GM13977 (cell line): ENCODE results near the gene C9orf78.
A peak's percentile ranks its signal among the peaks of the same experiment; 100 is the strongest.

Experiments
- DNase-seq: peaks from one replicate; pipeline ENCODE4 v3.0.0; 2012; ENCODE audit warnings: low spot score
- in situ Hi-C: fragments of 300-500 bp; cut with MboI; formaldehyde crosslinking; loops from one replicate; pipeline ENCODE4 v1.12.0; 2022; ENCODE audit warnings: low sequenced_read_pairs, low pct_unique_long_range_greater_than_20kb, mixed read lengths, inconsistent platforms; ENCODE audit not compliant: unreplicated experiment
- TF ChIP-seq, protein P1 (sequence below): IDR thresholded peaks from 2 replicates; pipeline ENCODE4 v1.5.1; 2012; ENCODE audit warnings: mild to moderate bottlenecking, control low read depth; ENCODE audit not compliant: insufficient read depth; ENCODE audit errors: extremely low read depth, missing control alignments

C9orf78 gene

DNA sequence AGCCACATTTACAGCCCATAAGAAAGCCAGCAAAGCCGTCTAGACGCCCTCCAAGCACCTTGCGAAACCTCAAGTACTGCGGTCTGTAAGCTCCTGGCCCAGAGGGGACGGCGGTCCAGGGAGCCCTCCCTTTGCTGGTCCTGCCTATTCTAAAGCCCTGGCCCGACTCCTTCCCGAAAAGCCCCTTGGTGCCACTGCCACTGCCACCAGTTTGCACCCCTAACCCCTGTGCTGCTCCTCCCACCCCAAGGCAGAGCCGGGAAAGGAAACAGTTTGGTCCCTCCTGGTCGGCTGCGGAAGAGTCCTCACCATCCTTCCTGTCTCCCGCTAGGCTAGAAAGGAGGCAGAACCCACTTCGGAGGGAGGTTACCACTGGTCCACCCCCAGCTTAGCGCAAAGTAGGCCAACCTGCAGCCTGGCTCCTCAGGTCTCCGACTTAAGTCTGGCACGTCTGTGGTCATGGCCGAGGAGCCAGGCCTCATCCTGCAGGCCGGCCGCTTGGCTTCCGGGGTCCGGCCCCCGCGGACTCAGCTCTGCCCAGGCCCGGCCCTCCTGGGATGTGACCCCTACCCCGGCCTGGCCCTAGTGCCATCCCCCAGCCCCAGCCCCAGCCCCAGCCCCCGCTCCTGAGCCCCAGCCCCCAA, 12.1 kb downstream of the C9orf78 start:
- DNase-seq = peak; percentile 47
- in situ Hi-C loops = no loop called here
- TF ChIP-seq, protein P1, sequence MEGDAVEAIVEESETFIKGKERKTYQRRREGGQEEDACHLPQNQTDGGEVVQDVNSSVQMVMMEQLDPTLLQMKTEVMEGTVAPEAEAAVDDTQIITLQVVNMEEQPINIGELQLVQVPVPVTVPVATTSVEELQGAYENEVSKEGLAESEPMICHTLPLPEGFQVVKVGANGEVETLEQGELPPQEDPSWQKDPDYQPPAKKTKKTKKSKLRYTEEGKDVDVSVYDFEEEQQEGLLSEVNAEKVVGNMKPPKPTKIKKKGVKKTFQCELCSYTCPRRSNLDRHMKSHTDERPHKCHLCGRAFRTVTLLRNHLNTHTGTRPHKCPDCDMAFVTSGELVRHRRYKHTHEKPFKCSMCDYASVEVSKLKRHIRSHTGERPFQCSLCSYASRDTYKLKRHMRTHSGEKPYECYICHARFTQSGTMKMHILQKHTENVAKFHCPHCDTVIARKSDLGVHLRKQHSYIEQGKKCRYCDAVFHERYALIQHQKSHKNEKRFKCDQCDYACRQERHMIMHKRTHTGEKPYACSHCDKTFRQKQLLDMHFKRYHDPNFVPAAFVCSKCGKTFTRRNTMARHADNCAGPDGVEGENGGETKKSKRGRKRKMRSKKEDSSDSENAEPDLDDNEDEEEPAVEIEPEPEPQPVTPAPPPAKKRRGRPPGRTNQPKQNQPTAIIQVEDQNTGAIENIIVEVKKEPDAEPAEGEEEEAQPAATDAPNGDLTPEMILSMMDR = no peak

DNA sequence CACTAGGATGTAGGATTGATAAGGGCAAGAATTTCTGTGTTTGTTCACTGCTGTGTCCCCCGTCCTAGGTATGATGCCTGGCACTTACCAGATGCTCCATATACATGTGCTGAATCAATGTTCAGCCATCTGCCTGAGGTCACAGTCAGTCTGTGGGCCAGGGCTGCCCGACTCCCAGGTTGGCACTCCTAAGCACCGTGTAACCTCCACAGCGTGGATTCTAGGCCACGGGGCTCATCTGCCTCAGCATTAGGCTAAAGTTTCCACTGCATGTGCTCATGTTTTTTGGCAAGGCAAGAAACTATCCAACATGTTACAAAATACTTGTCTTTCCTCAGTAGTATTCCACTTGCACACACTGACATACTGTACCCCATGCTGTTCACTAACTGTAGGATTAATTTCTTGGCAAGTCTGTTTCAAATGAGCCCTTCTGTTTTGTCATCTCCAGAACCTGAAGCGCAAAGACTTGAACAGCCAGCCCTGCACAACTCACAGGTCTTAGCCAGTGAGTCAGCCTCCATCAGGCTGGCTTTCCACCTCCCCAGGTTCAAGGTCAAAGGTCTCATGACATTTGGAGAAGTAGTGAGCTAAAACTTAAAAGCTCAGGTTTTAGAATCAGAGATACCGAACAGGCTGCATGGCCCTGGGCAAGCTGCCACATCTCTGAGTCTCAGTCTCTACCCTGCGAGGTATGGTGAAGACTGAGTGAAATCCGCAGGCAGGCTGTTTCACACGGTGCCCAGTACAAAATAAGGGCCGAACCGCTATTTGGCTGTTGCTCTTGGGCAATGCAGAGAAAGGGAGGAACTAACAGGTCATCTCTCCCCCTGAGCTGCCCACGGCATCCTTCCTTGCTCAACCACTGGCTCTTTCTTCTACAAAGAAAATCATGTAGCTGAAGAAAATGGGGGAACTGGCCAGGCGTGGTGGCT, 18.3 kb downstream of the C9orf78 start:
- DNase-seq = no peak
- in situ Hi-C loops = no loop called here
- TF ChIP-seq, protein P1 = no peak

DNA sequence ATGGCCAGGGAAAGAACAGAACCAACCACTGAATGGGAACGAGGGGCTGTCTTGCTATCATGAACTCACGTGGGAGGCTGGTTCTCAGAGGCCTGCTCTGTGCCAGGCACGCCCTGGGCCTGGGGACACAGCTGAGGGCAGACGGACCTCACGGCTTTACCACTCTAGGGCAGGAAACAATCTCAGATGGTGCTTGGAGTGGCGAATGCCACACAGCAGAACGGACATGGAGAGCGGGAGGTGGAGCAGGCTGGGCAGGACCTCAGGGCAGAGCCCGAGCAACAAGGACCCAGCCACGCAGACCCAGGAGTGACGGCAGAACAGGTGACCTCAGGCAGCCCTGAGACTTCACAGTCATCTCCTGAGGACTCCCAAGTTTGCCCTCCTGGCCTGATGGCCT, 19.8 kb downstream of the C9orf78 start:
- TF ChIP-seq, protein P1 = no peak
- in situ Hi-C loops = no loop called here
- DNase-seq = no peak

DNA sequence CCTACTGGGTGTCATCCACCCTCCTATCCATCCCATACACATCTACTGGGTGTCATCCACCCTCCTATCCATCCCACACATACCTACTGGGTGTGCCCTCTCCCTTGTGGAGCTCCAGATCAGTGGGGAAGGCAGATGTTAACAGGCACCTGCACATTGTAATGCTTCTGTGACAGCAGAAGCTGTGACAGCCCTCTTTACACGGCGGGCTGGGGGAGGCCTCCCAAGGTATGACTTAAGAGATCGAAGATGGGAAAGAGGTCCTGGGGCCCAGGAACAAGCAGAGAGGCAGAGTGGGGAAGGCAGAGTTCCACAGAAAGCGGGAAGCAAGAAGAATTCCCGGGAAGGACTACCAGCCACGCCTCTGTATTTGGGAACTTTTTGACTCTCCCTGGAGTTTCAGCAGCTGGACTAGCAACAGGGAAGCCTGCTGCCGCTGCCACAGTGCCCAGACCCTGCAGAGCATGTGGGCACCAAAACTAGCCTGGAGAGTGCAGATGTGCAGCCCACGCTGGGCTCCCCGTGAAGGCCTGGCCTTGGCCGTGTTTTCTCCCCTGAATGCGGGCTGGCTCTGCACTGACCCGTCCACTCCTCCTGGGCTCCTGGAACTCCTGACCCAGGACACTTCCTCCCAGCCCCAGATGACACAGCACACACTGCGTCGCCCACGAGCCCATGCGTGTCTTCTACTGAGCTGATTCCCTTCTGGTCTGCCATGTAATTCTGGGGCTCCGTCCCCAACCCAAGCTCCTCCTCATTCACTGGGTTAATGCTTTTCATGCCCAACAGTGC, 20.4 kb downstream of the C9orf78 start:
- TF ChIP-seq, protein P1 = no peak
- in situ Hi-C loops = no loop called here
- DNase-seq = no peak

DNA sequence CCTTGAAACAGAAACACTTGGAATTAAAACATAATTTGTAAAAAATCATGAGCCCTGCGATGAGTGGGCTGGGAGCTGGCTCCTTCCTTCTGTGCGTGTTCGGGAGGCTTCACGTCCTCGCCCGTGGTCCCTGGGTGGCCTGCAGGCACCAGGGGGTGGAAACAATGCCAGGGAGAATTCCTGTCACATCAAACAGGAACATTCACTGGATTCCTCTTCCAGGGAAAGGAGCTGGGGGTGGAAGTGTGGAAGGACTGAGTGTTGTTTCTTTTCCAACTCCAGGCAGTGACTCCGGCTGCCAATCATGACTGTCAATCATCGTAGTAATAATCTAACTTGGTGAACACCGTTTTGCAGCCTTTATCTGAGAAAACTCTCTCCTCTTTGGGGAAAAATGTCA, 21.4 kb downstream of the C9orf78 start:
- in situ Hi-C loops = no loop called here
- TF ChIP-seq, protein P1 = no peak
- DNase-seq = no peak

DNA sequence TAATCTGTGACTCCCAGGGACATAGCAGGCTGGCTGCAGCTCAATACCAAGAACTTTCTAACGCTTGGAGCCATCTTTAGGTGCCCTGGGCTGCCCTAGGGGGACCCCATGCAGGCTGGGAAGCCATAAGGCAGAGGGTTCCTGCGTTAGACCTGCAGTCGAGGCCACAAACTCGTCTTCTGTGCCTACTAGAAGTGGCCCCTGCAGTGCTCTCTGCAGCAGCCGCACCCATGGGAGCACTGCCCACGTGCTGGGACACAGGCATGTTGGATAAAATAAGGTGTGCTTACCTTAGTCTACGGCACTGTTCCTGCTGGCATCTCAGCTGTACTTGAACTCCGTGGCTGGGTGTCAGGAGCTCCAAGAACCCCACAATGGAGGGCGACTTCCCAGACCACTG, 22.7 kb downstream of the C9orf78 start:
- TF ChIP-seq, protein P1 = no peak
- in situ Hi-C loops = no loop called here
- DNase-seq = no peak
